HG02588 (cell line): ENCODE results near the gene LGMN.
A peak's percentile ranks its signal among the peaks of the same experiment; 100 is the strongest.
"Not testable (repeated sequence)": the region's sequence is repeated elsewhere in the genome, so short reads cannot be mapped to it uniquely, and the experiment has no call there.

Experiments used
- ATAC-seq: cut with Tn5 transposase; IDR thresholded peaks from one replicate; pipeline ENCODE4 v1.9.1; 2021; ENCODE audit warnings: mild to moderate bottlenecking, moderate library complexity; ENCODE audit not compliant: unreplicated experiment

The LGMN gene

DNA sequence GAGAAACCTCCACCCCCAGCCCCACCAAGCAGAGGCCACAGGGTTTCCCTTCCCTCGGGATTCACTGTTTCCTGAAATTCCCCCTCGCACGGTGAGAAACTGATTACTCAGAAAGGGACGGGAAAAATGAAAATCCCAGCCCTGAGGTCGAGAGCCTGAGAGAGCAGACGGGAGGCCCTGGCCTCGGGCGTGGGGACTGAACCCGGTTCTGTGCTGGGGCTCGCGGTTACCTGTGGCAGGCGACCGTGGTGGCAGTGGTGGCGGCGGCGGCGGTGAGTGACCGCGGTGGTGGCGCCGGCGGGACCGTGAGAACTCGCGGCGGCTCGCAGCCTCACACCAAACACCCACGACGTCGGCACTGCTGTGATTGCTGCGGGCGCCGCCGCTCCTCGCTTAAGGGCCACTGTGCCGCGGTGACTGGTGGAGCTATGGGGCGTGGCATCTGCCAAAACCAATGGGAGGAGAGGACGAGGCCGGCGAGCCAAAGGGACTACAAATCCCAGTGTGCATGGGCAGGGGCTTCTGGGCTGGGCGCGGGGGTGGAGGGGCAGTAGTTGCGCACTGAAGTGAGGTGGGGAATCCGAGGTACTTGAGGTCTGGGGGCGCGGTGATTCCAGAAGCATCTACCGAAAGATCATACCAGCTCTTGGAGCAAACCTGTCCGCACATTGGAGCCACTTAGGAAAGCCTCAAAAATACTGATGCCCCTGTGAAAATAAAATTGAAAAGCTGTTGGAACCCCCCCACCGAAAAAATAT is at the start of gene LGMN:
TSS of gene LGMN (minus strand) at position 369 of the 758 bp plus-strand sequence. CDS start 15,841 bp downstream, outside the sequence.
- ATAC-seq: peak; percentile 79

- no peak for ATAC-seq
These were observed 46.5 kb upstream of the LGMN start for GRCh38 chr14:92794961-92795360.

GRCh38 chr14:92794547-92794941 is 46.1 kb upstream of the LGMN start:
- ATAC-seq: peak; percentile 5

DNA sequence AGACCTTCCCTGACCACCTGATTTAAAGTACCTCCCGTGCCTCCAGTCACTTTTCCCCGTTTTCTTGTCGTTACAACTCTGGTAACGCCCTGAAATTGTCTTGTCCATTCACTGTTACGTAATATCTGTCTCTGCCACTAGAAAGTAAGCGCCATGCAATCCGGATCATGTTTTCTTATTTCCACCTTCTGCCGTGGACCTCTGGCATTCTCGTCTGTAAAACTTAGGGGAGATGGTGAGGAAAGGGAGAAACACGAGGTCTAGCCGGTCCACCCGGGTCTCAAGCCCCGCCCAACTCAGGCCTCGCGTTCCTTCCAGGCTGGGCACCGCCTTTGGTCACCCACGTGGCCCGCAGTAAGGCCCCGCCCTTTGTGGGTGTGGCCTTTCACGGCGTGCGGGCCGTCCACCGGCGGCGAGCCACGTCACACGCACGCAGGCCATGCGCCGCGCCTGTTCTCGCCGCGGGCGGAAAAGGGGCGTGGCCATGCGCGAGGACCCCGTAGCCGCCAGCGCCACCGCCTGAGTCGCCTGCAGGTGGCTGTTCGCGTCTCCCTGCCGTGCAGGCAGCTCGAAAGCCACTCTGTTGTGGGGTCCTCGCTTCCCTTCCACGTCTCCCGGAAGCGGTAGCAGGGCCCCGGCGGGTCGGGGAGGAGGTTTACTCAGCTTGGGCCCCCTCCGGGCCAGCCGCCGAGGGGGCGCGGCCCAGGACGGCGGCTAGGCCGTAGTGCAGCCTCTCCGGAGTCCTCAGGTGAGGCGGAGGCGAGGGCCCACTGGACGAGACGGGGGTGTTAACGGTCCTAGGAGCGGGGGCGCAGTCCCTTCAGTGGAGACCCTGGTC is 45.5 kb upstream of the LGMN start, which contains the start of gene GOLGA5:
TSS of gene GOLGA5 (plus strand) at position 597 of the 838 bp plus-strand sequence. CDS start 3,133 bp downstream, outside the sequence.
- peak; percentile 92 for ATAC-seq

DNA sequence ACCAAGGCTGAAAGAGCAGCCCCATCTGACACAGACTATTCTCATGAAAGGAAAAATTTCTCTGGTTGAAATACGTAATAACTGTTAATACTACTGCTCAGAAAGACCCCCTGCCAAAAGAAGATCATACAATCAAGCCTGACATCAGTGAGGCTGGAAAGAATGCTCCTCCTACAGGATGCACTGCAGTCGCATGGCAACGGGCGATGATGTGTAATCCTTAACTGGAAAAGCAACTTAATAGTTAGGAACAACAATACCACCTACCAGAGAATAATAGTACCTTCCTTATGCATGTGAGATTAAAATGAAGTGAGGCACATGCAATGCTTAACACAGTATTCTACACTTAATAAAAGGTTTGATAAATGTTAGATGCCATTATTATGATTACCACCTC is 44.5 kb upstream of the LGMN start:
- no peak for ATAC-seq

- ATAC-seq: no peak
These were observed 41.1 kb upstream of the LGMN start for GRCh38 chr14:92789457-92790089.

DNA sequence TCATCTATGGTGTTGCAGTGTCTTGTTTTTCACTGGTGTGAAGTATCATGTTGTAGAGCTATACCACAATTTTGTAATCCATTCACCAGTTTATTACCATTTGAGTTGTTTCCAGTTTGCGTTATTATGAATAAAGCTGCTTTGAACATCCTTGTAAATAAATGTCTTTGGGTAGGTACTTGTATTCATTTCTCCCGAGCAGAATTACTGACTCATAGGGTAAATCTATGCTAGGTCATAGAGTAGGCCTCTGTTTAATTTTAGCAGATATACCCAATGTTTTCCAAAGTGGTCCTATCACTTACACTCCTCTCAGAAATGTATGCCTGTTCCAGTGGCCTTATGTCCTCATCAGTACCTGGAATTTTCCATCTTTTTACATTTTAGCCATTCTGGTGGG is 39.1 kb upstream of the LGMN start:
- no peak for ATAC-seq

DNA sequence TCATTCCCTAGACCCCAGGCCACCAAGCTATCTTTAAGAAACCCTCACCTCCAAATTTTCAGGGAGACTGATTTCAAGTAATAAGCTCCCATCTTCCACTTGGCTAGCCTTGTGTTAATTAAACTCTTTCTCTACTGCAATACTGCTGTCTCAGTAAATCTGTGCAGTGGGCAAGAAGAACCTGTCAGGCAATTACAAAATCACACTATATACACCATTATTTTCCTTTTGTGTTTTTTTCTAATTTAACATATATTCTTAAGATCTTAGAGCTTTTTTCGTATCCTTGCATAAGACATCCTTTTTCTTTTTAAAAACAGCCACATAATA is 38.0 kb upstream of the LGMN start:
- ATAC-seq: no peak

- ATAC-seq: no peak
These were observed 37.4 kb upstream of the LGMN start for GRCh38 chr14:92785667-92786426.

DNA sequence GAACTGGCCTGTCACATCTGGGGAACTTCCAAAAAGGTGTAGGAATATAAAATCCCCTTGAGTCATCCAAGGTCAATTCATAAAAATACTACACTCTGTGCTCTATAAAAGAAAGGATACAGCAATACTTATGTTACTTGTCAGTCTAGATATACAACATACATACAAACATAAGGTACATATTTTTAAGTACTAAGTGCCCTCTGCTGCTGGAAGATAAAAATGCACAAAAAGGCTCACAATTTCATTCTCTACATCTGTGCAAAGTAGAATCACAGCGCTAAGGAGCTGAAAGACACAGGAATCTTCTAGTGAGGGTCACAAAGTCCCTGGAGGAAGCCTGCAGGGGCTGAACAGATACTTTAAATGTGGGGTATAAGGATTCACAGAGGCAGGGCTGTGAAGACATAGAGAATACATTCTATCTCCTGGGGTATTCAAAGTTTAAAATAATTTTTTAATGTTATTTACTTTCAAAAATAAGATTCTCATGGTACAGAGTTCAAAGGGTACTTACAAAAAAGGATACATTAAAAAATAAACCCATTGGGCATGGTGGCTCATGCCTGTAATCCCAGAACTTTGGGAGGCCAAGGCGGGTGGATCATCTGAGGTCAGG is 35.5 kb upstream of the LGMN start:
- no peak for ATAC-seq

GRCh38 chr14:92781350-92781749 is 32.9 kb upstream of the LGMN start:
- ATAC-seq: no peak

GRCh38 chr14:92780444-92781232 is 32.2 kb upstream of the LGMN start:
- ATAC-seq: no peak

- ATAC-seq: not testable (repeated sequence)
These were observed 30.6 kb upstream of the LGMN start for GRCh38 chr14:92778868-92779565.

- peak; percentile 91 for ATAC-seq
These were observed 26.9 kb upstream of the LGMN start for GRCh38 chr14:92775292-92775691.

DNA sequence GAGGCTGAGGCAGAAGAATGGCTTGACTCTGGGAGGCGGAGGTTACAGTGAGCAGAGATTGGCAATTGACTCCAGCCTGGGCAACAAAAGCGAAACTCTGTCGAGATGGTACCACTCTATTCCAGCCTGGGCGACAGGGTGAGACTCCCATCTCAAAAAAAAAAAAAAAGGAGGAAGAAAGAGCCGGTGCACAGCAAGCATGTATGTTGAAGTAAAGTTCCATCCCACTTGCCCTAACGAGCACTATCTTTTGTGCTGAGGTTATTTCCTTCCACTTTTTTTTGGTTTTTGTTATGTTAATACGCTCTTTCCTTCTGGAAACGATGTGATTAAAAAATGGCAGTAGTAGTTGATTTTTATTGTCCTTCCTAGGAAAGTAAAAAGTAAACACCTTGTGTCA is 26.1 kb upstream of the LGMN start:
- no peak for ATAC-seq

GRCh38 chr14:92770484-92770883 is 22.1 kb upstream of the LGMN start:
- ATAC-seq: no peak

- no peak for ATAC-seq
These were observed 20.4 kb upstream of the LGMN start for GRCh38 chr14:92768795-92769194.

GRCh38 chr14:92768236-92768635 is 19.8 kb upstream of the LGMN start:
- peak; percentile 93 for ATAC-seq
